ENCODE measurements around the gene CELA3A. TPM values are rescaled to one million over a fixed set of nuclear protein-coding genes. Genes with fewer than 3 reads are reported as not detected.
"Not testable (repeated sequence)": the region's sequence is repeated elsewhere in the genome, so short reads cannot be mapped to it uniquely, and the experiment has no call there.

The CELA3A gene
- polyA plus RNA-seq, 10 donors = 0.21 to 0.57 (median 0.35) TPM; not detected in 5

- not testable (repeated sequence) for DNase-seq
These were observed 20.8 kb upstream of the CELA3A start for GRCh38 chr1:21980515-21981220.

- DNase-seq = not testable (repeated sequence)
These were observed 20.2 kb upstream of the CELA3A start for GRCh38 chr1:21981253-21981652.

- DNase-seq = not testable (repeated sequence)
These were observed 19.3 kb upstream of the CELA3A start for GRCh38 chr1:21982122-21982521.

- DNase-seq = not testable (repeated sequence)
These were observed 17.9 kb upstream of the CELA3A start for GRCh38 chr1:21983539-21983938.

GRCh38 chr1:21985893-21986292 lies 15.6 kb upstream of the CELA3A start:
- not testable (repeated sequence) for DNase-seq

- DNase-seq = not testable (repeated sequence)
These were observed 15.1 kb upstream of the CELA3A start for GRCh38 chr1:21986386-21986785.

GRCh38 chr1:21989672-21990393 lies 11.6 kb upstream of the CELA3A start:
- DNase-seq = not testable (repeated sequence)

- not testable (repeated sequence) for DNase-seq
These were observed 9.3 kb upstream of the CELA3A start for GRCh38 chr1:21992186-21992585.

- DNase-seq = not testable (repeated sequence)
These were observed 6.7 kb upstream of the CELA3A start for GRCh38 chr1:21994716-21995115.

- DNase-seq = not testable (repeated sequence)
These were observed 4.8 kb upstream of the CELA3A start for GRCh38 chr1:21996663-21996970.

- DNase-seq = not testable (repeated sequence)
These were observed 3.4 kb upstream of the CELA3A start for GRCh38 chr1:21997891-21998623.

- not testable (repeated sequence) for DNase-seq
These were observed 2.7 kb upstream of the CELA3A start for GRCh38 chr1:21998624-21999294.

GRCh38 chr1:21999645-22000044 lies 1.8 kb upstream of the CELA3A start:
- DNase-seq = peak in 1 of 3 donors; percentile 17

- not testable (repeated sequence) for DNase-seq
These were observed 1.0 kb downstream of the CELA3A start for GRCh38 chr1:22002461-22002860.

- not testable (repeated sequence) for DNase-seq
These were observed 1.4 kb downstream of the CELA3A start for GRCh38 chr1:22002875-22003274.

GRCh38 chr1:22003959-22004358 lies 2.5 kb downstream of the CELA3A start:
- not testable (repeated sequence) for DNase-seq

- DNase-seq = not testable (repeated sequence)
These were observed 4.0 kb downstream of the CELA3A start for GRCh38 chr1:22005261-22006149.

GRCh38 chr1:22006736-22007135 lies 5.3 kb downstream of the CELA3A start:
- DNase-seq = not testable (repeated sequence)

GRCh38 chr1:22007262-22007661 lies 5.8 kb downstream of the CELA3A start:
- not testable (repeated sequence) for DNase-seq

- DNase-seq = not testable (repeated sequence)
These were observed 8.1 kb downstream of the CELA3A start for GRCh38 chr1:22009566-22009965.

- DNase-seq = not testable (repeated sequence)
These were observed 11.3 kb downstream of the CELA3A start for GRCh38 chr1:22012752-22013151.

Measured in muscle of back (tissue), 11 donors.